Stimulated activated memory B cell treated with anti-CD40 and anti-IgM and Interleukin-4, amounts not matched to agents 10 μg/mL and 1 μg/mL and 100 μg/mL, for 72 hours (primary cell): ENCODE data around the gene ARHGAP1.
A peak's percentile ranks its signal among the peaks of the same experiment; 100 is the strongest.

Experiments
- ATAC-seq: fragments of 150-1000 bp; cut with Tn5 transposase; 2 replicates; pipeline ENCODE4 v1.10.0; 2021
- H3K27ac Mint-ChIP-seq: one replicate; pipeline ENCODE4 v1.8.0; 2022; ENCODE audit warnings: mild to moderate bottlenecking, mixed read lengths
- H3K27me3 Mint-ChIP-seq: one replicate; pipeline ENCODE4 v1.8.0; 2022; ENCODE audit warnings: mixed read lengths
- H3K36me3 Mint-ChIP-seq: one replicate; pipeline ENCODE4 v1.8.0; 2022; ENCODE audit warnings: mixed read lengths
- H3K4me1 Mint-ChIP-seq: one replicate; pipeline ENCODE4 v1.8.0; 2022; ENCODE audit warnings: mixed read lengths
- H3K4me3 Mint-ChIP-seq: one replicate; pipeline ENCODE4 v1.8.0; 2022; ENCODE audit warnings: mild to moderate bottlenecking, moderate library complexity, mixed read lengths
- H3K9me3 Mint-ChIP-seq: one replicate; pipeline ENCODE4 v1.8.0; 2022; ENCODE audit warnings: mixed read lengths

ARHGAP1 gene

GRCh38 chr11:46700241-46701077 is at the start of gene ARHGAP1, which contains the start of gene ZNF408:
Gene ARHGAP1 (minus strand): TSS chr11:46700619. CDS start chr11:46696107, 4,512 bp downstream.
Gene ZNF408 (plus strand): TSS chr11:46701031. CDS start chr11:46701048, 17 bp downstream.
- ATAC-seq, result peak; percentile 96
- H3K36me3 Mint-ChIP-seq, result peaks cover 41% of the 10 kb centered on the region

GRCh38 chr11:46747150-46747549 is 46.7 kb upstream of the ARHGAP1 start:
- Mint-ChIP-seq H3K27ac (no peak overlapping the region), H3K36me3 (peaks cover 74% of the 10 kb centered on the region), H3K4me3 (no peak overlapping the region), H3K9me3 (no peaks in the 10 kb centered on the region), H3K4me1 (no peaks in the 10 kb centered on the region), H3K27me3 (no peaks in the 10 kb centered on the region)
- ATAC-seq, result no peak

More at GRCh38 chr11:46700241-46701077, at the start of gene ARHGAP1, which contains the start of gene ZNF408:
- no peaks in the 10 kb centered on the region for H3K27me3 Mint-ChIP-seq
- H3K27ac Mint-ChIP-seq, result peak within 1 kb of the TSS; percentile 83
- no peaks in the 10 kb centered on the region for H3K9me3 Mint-ChIP-seq
- H3K4me3 Mint-ChIP-seq, result peak within 1 kb of the TSS; percentile 96
- peaks cover 45% of the 10 kb centered on the region for H3K4me1 Mint-ChIP-seq

GRCh38 chr11:46745995-46746394 is 45.6 kb upstream of the ARHGAP1 start:
- no peak overlapping the region for H3K4me3 Mint-ChIP-seq
- H3K4me1 Mint-ChIP-seq, result no peaks in the 10 kb centered on the region
- no peaks in the 10 kb centered on the region for H3K27me3 Mint-ChIP-seq
- H3K36me3 Mint-ChIP-seq, result peaks cover 77% of the 10 kb centered on the region
- H3K27ac Mint-ChIP-seq, result no peak overlapping the region
- H3K9me3 Mint-ChIP-seq, result no peaks in the 10 kb centered on the region
- ATAC-seq, result no peak

GRCh38 chr11:46745328-46745727 is 44.9 kb upstream of the ARHGAP1 start:
- ATAC-seq, result no peak
- Mint-ChIP-seq H3K9me3 (no peaks in the 10 kb centered on the region), H3K4me1 (no peaks in the 10 kb centered on the region), H3K27me3 (no peaks in the 10 kb centered on the region), H3K27ac (no peak overlapping the region), H3K4me3 (no peak overlapping the region), H3K36me3 (peaks cover 72% of the 10 kb centered on the region)

GRCh38 chr11:46743693-46744339 is 43.4 kb upstream of the ARHGAP1 start:
- no peaks in the 10 kb centered on the region for H3K9me3 Mint-ChIP-seq
- no peaks in the 10 kb centered on the region for H3K27me3 Mint-ChIP-seq
- ATAC-seq, result no peak
- no peak overlapping the region for H3K27ac Mint-ChIP-seq
- H3K36me3 Mint-ChIP-seq, result peaks cover 59% of the 10 kb centered on the region
- H3K4me1 Mint-ChIP-seq, result no peaks in the 10 kb centered on the region
- no peak overlapping the region for H3K4me3 Mint-ChIP-seq

- no peak overlapping the region for H3K27ac Mint-ChIP-seq
Measured at GRCh38 chr11:46743043-46743442, 42.6 kb upstream of the ARHGAP1 start.

GRCh38 chr11:46741600-46742484 is 41.4 kb upstream of the ARHGAP1 start:
- no peaks in the 10 kb centered on the region for H3K4me1 Mint-ChIP-seq
- no peaks in the 10 kb centered on the region for H3K9me3 Mint-ChIP-seq
- H3K4me3 Mint-ChIP-seq, result no peak overlapping the region
- H3K27ac Mint-ChIP-seq, result no peak overlapping the region
- no peak for ATAC-seq
- H3K36me3 Mint-ChIP-seq, result peaks cover 45% of the 10 kb centered on the region
- H3K27me3 Mint-ChIP-seq, result no peaks in the 10 kb centered on the region

More at GRCh38 chr11:46743043-46743442, 42.6 kb upstream of the ARHGAP1 start:
- H3K9me3 Mint-ChIP-seq, result no peaks in the 10 kb centered on the region
- no peaks in the 10 kb centered on the region for H3K4me1 Mint-ChIP-seq
- H3K27me3 Mint-ChIP-seq, result no peaks in the 10 kb centered on the region
- no peak overlapping the region for H3K4me3 Mint-ChIP-seq
- peaks cover 55% of the 10 kb centered on the region for H3K36me3 Mint-ChIP-seq
- no peak for ATAC-seq

GRCh38 chr11:46738887-46739286 is 38.5 kb upstream of the ARHGAP1 start:
- no peak for ATAC-seq
- no peak overlapping the region for H3K4me3 Mint-ChIP-seq
- H3K4me1 Mint-ChIP-seq, result no peaks in the 10 kb centered on the region
- H3K9me3 Mint-ChIP-seq, result no peaks in the 10 kb centered on the region
- H3K27ac Mint-ChIP-seq, result no peak overlapping the region
- H3K27me3 Mint-ChIP-seq, result no peaks in the 10 kb centered on the region
- peaks cover 30% of the 10 kb centered on the region for H3K36me3 Mint-ChIP-seq

- no peaks in the 10 kb centered on the region for H3K4me1 Mint-ChIP-seq
- H3K27me3 Mint-ChIP-seq, result no peaks in the 10 kb centered on the region
- no peak overlapping the region for H3K4me3 Mint-ChIP-seq
- H3K36me3 Mint-ChIP-seq, result peaks cover 19% of the 10 kb centered on the region
- no peak for ATAC-seq
- no peak overlapping the region for H3K27ac Mint-ChIP-seq
- H3K9me3 Mint-ChIP-seq, result no peaks in the 10 kb centered on the region
Measured at GRCh38 chr11:46737699-46738098, 37.3 kb upstream of the ARHGAP1 start.

- no peak overlapping the region for H3K4me3 Mint-ChIP-seq
- H3K9me3 Mint-ChIP-seq, result no peaks in the 10 kb centered on the region
- peaks cover 8% of the 10 kb centered on the region for H3K36me3 Mint-ChIP-seq
- H3K4me1 Mint-ChIP-seq, result no peaks in the 10 kb centered on the region
- ATAC-seq, result no peak
- H3K27me3 Mint-ChIP-seq, result no peaks in the 10 kb centered on the region
- no peak overlapping the region for H3K27ac Mint-ChIP-seq
Measured at GRCh38 chr11:46736615-46737014, 36.2 kb upstream of the ARHGAP1 start.

- Mint-ChIP-seq H3K36me3 (peaks cover 3% of the 10 kb centered on the region), H3K27me3 (no peaks in the 10 kb centered on the region), H3K4me3 (no peak overlapping the region), H3K4me1 (no peaks in the 10 kb centered on the region), H3K27ac (no peak overlapping the region), H3K9me3 (no peaks in the 10 kb centered on the region)
- ATAC-seq, result no peak
Measured at GRCh38 chr11:46736146-46736545, 35.7 kb upstream of the ARHGAP1 start.

GRCh38 chr11:46733234-46733633 is 32.8 kb upstream of the ARHGAP1 start:
- no peaks in the 10 kb centered on the region for H3K27me3 Mint-ChIP-seq
- ATAC-seq, result no peak
- no peaks in the 10 kb centered on the region for H3K4me1 Mint-ChIP-seq
- H3K9me3 Mint-ChIP-seq, result no peaks in the 10 kb centered on the region
- no peak overlapping the region for H3K27ac Mint-ChIP-seq
- no peak overlapping the region for H3K4me3 Mint-ChIP-seq
- no peaks in the 10 kb centered on the region for H3K36me3 Mint-ChIP-seq

GRCh38 chr11:46731545-46731944 is 31.1 kb upstream of the ARHGAP1 start:
- Mint-ChIP-seq H3K4me3 (no peak overlapping the region), H3K9me3 (no peaks in the 10 kb centered on the region), H3K4me1 (no peaks in the 10 kb centered on the region), H3K27me3 (no peaks in the 10 kb centered on the region), H3K27ac (no peak overlapping the region), H3K36me3 (no peaks in the 10 kb centered on the region)
- ATAC-seq, result no peak

GRCh38 chr11:46729110-46730027 is 28.9 kb upstream of the ARHGAP1 start:
- no peak for ATAC-seq
- no peaks in the 10 kb centered on the region for H3K4me1 Mint-ChIP-seq
- no peaks in the 10 kb centered on the region for H3K9me3 Mint-ChIP-seq
- H3K27ac Mint-ChIP-seq, result no peak overlapping the region
- no peak overlapping the region for H3K4me3 Mint-ChIP-seq
- no peaks in the 10 kb centered on the region for H3K36me3 Mint-ChIP-seq
- H3K27me3 Mint-ChIP-seq, result no peaks in the 10 kb centered on the region
